HG03103 (cell line): ENCODE results near the gene DPYD.
A peak's percentile ranks its signal among the peaks of the same experiment; 100 is the strongest.

Experiments
- ATAC-seq: cut with Tn5 transposase; IDR thresholded peaks from one replicate; pipeline ENCODE4 v1.9.1; 2021; ENCODE audit warnings: low read depth; ENCODE audit not compliant: unreplicated experiment

Gene DPYD

GRCh38 chr1:97920832-97921571 is at the start of gene DPYD:
DPYD (minus strand) TSS chr1:97921034; CDS start chr1:97920922, 112 bp downstream.
- ATAC-seq = peak; percentile 84

DNA sequence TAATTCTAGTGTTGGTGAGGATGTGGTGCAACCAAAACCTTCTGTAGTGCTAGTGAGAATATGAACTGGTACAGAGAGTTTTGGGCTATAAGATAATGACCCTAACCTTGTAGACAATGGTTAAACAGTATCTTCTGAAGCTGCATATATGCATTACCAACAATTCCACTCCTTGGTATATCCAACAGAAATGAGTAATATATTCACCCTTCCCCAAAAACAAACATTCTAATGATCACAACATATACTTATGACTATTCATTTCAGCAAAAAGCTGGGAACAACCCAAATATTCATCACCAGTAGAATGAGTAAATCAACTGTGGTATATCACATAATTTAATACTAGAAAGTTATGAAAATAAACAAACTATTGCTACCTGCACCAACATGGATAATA is 39.6 kb upstream of the DPYD start:
- no peak for ATAC-seq

GRCh38 chr1:97947695-97948094 is 26.9 kb upstream of the DPYD start:
- ATAC-seq = no peak

GRCh38 chr1:97943354-97943753 is 22.5 kb upstream of the DPYD start:
- ATAC-seq = no peak

DNA sequence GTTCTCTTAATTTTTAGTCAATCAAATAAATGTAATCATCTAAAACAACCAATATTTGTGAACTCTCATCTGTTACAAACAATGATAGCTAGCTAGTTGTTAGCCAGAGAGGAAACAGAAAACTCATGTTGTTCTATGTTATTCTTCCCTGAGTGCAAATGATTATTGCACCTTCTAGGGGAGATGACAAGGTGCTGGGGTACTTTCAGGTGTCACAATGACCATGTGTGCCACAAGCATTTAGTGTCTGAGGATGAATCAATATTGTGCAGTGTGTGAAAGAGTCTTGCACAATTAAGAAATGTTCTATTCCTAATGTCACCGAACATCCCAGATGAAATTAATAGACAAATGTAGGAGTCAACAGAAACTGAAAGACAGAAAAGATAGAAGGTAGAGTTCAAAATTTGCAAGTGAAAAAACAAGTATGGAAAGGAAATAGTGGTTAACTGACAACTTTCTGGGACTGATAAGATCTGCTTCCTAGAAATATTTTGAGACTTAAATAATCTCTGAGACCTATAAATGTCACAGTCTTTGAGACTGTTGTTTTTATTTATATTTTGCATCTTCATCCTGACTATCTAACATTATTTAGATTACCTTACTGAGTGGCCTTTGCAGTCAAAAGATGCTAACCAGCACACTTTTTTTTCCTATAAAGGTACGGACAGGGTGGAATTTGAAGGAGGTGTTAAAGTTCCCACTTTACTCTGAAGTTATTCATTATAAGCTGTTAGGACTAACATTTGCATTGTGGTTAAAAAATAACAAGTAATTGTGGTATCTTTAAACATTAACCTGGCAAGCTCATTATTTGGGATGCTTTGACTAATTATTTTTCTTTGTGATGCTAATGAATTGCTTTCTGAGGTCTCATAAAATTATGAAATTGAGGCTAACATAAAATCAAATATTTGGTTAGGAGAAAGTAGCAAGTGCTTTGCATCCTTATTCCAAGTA is 21.6 kb upstream of the DPYD start:
- ATAC-seq = no peak

DNA sequence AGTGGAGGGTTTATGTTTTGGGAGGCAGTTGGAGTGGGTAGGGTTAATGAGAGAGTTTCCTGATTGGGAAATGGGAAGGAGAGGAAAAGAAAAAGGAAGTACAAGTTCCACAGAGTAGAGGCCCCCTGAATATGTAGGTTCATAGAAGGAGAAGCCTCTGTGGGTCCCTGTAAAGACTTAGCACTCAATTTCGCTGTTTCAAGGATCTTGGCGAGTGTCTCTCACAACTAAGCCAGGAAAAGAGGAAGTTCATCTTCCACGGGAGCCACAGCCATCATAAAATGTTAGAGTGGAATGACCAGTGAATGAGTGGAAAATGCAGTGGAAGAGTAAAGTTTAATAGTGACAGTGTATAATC is 17.4 kb upstream of the DPYD start:
- ATAC-seq = no peak

- no peak for ATAC-seq
Measured at GRCh38 chr1:97936976-97937375, 16.1 kb upstream of the DPYD start.

- ATAC-seq = no peak
Measured at GRCh38 chr1:97934491-97934890, 13.7 kb upstream of the DPYD start.

- ATAC-seq = no peak
Measured at GRCh38 chr1:97929874-97930851, 9.3 kb upstream of the DPYD start.

DNA sequence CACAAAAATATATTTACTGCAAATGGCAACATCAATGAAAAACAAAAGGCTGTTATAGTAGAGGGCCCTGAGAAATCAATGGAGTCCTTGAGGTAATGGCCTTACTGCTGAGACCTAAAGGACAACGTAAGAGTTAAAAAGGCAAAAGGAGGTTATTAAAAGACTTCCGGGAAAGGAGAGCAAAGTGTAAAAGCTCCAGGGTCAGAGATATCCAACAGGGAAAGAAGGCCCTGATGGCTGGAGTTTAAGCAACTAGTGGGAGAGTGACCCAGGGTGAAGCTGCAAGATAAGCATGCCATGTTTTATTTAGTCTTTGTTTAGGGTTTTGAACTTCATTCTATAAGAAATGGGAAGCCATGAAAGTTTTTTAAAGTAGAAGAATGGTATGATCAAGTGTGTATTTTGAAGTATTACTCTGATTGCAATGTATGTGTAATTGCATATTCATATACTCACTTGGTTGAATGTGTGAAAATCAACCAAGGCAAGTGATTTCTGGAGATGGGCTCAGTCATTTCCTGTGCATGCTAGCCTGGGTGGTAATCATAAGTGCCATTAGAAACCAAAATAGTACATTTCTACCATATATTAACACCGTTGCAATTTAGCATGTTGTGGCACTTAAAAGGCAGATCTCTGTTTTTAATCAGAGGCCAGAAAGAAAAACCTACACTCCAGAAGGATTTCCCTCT is 5.3 kb upstream of the DPYD start:
- no peak for ATAC-seq

GRCh38 chr1:97925151-97925550 is 4.3 kb upstream of the DPYD start:
- no peak for ATAC-seq

DNA sequence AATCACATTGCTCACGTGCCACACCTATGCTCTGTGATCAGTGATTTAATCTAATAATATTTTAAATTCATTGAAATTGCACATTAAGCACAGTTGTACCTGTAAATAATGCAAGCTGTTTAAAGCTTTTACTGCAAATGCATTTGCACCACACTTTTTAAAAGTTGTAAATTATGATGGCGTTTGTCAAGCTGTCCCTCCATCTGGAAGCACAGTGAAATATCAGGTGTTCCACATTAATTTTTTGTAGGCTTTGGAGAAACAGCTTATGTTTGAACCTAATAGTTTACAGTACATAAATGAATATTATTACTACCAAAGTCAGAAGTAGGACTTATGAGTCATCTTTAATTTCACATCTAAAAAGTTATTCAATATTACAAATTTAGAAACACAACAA is 3.0 kb upstream of the DPYD start:
- no peak for ATAC-seq

- ATAC-seq = no peak
Measured at GRCh38 chr1:97920276-97920831, 480 bp downstream of the DPYD start.

GRCh38 chr1:97919585-97920261 is 1.1 kb downstream of the DPYD start:
- no peak for ATAC-seq

GRCh38 chr1:97918961-97919360 is 1.9 kb downstream of the DPYD start:
- ATAC-seq = no peak

GRCh38 chr1:97913506-97914139 is 7.2 kb downstream of the DPYD start:
- ATAC-seq = no peak

- ATAC-seq = no peak
Measured at GRCh38 chr1:97911266-97912215, 9.3 kb downstream of the DPYD start.

DNA sequence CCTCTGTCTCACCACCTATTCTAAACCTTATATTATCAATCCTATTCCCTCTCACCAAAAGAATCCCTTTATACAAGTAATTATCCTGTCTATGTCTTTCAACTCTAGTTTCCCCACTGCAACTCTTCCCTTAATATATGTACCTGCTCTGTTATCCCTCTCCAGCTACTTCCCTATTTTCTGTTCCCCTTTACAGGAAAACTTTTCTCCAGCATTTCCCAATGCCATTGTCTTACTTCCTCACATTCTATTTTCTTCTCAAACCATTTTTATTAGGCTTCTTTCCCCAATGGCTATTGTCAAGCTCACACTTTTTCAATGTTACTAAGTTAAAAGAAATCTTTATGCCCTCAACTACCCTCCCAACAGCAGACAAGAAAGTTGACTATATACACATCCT is 11.6 kb downstream of the DPYD start:
- ATAC-seq = no peak
